Esophagus muscularis mucosa (tissue), 3 donors: ENCODE data around the gene CCDC9.

ENCODE experiments used
- EP300 ChIP-seq: sonication (generic); formaldehyde crosslinking; IDR thresholded peaks from one replicate; pipeline ENCODE4 v1.6.1; 2017; ENCODE audit warnings: antibody characterized with exemption
- TF ChIP-seq, protein P1 (sequence below), 3 experiments: fragments of 200-600 bp in 2 of 3; fragments of 450-650 bp in 1 of 3; sonication (generic) in 2 of 3; IDR thresholded peaks; one replicate each; pipeline ENCODE4 v1.5.1; 2017 to 2019; ENCODE audit warnings: antibody characterized with exemption in 3 of 3, mild to moderate bottlenecking in 2 of 3, moderate library complexity in 1 of 3

DNA sequence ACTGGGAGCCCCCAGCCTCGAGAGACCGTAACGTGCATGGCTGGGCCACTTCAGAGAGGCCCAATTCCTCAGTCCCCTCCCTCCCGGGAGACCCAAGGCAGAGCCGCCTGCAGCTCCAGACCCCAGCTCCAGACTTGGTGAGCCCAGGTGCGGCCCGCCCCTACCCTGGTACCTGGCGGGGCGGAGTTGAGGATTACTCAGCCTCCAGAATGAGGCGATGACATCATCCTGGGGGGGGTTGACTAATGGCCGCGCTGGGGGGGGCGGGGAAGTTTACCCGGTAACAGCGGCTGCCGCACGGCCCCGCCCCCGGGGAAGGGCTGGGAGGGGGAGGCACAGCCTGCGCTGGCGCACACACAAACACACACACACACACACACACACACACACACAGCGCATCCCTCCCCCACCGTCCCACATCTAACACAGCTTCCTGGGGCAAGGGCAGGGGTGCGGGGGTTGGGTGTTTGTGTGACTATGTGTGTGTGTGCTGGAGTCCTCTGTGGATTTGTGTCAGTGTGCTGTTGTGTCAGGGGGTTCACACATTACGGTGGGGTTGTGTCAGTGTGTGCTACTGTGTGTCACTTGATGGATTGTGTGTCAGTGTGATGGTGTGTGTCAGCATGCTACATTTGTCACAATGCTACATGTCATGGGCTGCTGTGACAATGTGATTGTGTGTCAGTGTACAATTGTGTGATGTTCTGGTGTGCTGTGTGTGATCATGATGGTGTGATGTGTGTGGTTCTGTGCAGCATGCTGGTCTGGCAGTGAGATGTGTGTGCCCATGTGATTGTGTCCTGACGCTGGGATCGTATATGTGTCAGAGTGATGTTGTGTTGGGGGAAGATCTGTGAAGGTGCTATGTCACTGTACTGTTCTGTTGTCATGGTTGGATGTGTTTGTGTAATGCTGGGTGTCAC, 15.1 kb upstream of the CCDC9 start:
- TF ChIP-seq EP300, result no peak
- TF ChIP-seq, protein P1, sequence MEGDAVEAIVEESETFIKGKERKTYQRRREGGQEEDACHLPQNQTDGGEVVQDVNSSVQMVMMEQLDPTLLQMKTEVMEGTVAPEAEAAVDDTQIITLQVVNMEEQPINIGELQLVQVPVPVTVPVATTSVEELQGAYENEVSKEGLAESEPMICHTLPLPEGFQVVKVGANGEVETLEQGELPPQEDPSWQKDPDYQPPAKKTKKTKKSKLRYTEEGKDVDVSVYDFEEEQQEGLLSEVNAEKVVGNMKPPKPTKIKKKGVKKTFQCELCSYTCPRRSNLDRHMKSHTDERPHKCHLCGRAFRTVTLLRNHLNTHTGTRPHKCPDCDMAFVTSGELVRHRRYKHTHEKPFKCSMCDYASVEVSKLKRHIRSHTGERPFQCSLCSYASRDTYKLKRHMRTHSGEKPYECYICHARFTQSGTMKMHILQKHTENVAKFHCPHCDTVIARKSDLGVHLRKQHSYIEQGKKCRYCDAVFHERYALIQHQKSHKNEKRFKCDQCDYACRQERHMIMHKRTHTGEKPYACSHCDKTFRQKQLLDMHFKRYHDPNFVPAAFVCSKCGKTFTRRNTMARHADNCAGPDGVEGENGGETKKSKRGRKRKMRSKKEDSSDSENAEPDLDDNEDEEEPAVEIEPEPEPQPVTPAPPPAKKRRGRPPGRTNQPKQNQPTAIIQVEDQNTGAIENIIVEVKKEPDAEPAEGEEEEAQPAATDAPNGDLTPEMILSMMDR (IDR thresholded peaks at IDR 0.05), result no peak
